Glomerular visceral epithelial cell (primary cell): Measurements from ENCODE around the gene NEMP1.
"Not testable (repeated sequence)": the region's sequence is repeated elsewhere in the genome, so short reads cannot be mapped to it uniquely, and the experiment has no call there.

ENCODE experiments used
- DNase-seq: peaks from one replicate; pipeline ENCODE4 v3.0.0-alpha.2; 2016; ENCODE audit errors: extremely low spot score

NEMP1 gene

GRCh38 chr12:57029457-57029856 lies 49.1 kb downstream of the NEMP1 start:
- no peak for DNase-seq

GRCh38 chr12:57027805-57028153 lies 50.8 kb downstream of the NEMP1 start:
- no peak for DNase-seq

- no peak for DNase-seq
Measured at GRCh38 chr12:57027011-57027804, 51.4 kb downstream of the NEMP1 start.

- no peak for DNase-seq
Measured at GRCh38 chr12:57025196-57025595, 53.4 kb downstream of the NEMP1 start.

GRCh38 chr12:57022324-57022723 lies 56.3 kb downstream of the NEMP1 start:
- not testable (repeated sequence) for DNase-seq

- no peak for DNase-seq
Measured at GRCh38 chr12:57019983-57020719, 58.4 kb downstream of the NEMP1 start.

- no peak for DNase-seq
Measured at GRCh38 chr12:57018906-57019305, 59.7 kb downstream of the NEMP1 start.

- DNase-seq = not testable (repeated sequence)
Measured at GRCh38 chr12:57018353-57018752, 60.2 kb downstream of the NEMP1 start.

GRCh38 chr12:57016348-57016747 lies 62.2 kb downstream of the NEMP1 start, which contains the start of gene TAC3:
TAC3 (minus strand) TSS chr12:57016529; CDS start chr12:57015797, 732 bp downstream.
- no peak for DNase-seq

GRCh38 chr12:57012600-57013465 lies 65.8 kb downstream of the NEMP1 start:
- no peak for DNase-seq

GRCh38 chr12:57011438-57012424 lies 66.9 kb downstream of the NEMP1 start:
- no peak for DNase-seq

- no peak for DNase-seq
Measured at GRCh38 chr12:57010627-57011247, 67.9 kb downstream of the NEMP1 start.

- no peak for DNase-seq
Measured at GRCh38 chr12:57009949-57010626, 68.5 kb downstream of the NEMP1 start.

- DNase-seq = peak; percentile 60
Measured at GRCh38 chr12:57008178-57008577, 70.4 kb downstream of the NEMP1 start.

- DNase-seq = no peak
Measured at GRCh38 chr12:57006809-57007475, 71.6 kb downstream of the NEMP1 start.

- DNase-seq = peak; percentile 77
Measured at GRCh38 chr12:57005980-57006808, 72.4 kb downstream of the NEMP1 start, which contains the start of gene ZBTB39. ZBTB39 (minus strand) TSS chr12:57006546; CDS start chr12:57004917, 1,629 bp downstream.
